ENCODE data around the gene SLC25A53. TPM values are rescaled to one million over a fixed set of nuclear protein-coding genes. Genes with fewer than 3 reads are reported as not detected.
"Not testable (repeated sequence)": the region's sequence is repeated elsewhere in the genome, so short reads cannot be mapped to it uniquely, and the experiment has no call there.

Gene SLC25A53
- total RNA-seq, 1 donor from 2014 or later = 12.3 TPM

- DNase-seq = not testable (repeated sequence)
These were observed 80.9 kb downstream of the SLC25A53 start, which contains the start of gene TMSB15C for GRCh38 chrX:104075778-104076445. Gene TMSB15C, minus strand, starts transcription at chrX:104076236.

- DNase-seq = not testable (repeated sequence)
These were observed 94.2 kb downstream of the SLC25A53 start for GRCh38 chrX:104062636-104063035.

- DNase-seq = not testable (repeated sequence)
These were observed 101.9 kb downstream of the SLC25A53 start for GRCh38 chrX:104054956-104055355.

Other genes with a start within 250 kb of the SLC25A53 start
- 26.0 TPM for gene TMSB15B, start 194.4 kb downstream of the SLC25A53 start, total RNA-seq
- not detected for gene H2BW1, start 143.3 kb downstream of the SLC25A53 start, total RNA-seq
- gene H2BW2, start 117.1 kb downstream of the SLC25A53 start, total RNA-seq = not detected
- gene TMSB15C, start 80.8 kb downstream of the SLC25A53 start, total RNA-seq = 43.8 TPM
- gene ZCCHC18, start 44.5 kb downstream of the SLC25A53 start, total RNA-seq = 12.0 TPM
- gene FAM199X, start 9.4 kb upstream of the SLC25A53 start, total RNA-seq = 88.1 TPM
- not detected for gene ESX1, start 97.9 kb upstream of the SLC25A53 start, total RNA-seq